ENCODE data around the gene DUS3L. TPM values are rescaled to one million over a fixed set of nuclear protein-coding genes. Genes with fewer than 3 reads are reported as not detected.

DUS3L gene
- total RNA-seq, 1 experiment from 2014 or later, result 39.3 TPM

DNA sequence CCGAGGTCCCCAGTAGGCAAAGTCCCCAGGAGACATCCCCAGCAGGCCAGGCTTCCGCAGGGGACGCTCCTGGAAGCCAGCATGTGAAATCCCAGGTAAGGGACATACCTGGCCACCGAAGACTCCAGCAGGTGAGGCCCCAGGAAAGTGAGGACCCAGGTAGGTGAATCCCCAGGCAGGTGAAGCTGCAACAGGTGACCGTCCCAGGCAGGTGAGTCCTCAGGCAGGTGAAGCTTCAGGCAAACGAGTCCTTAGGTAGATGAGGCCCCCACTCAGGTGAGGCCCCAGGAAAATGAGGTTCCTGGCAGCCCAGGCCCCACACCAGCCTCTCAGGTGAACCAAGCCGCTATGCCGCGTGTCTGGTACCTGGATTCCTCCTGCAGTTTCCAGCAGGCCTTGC lies 40.2 kb upstream of the DUS3L start:
- no peak overlapping the region for H3K4me3 Mint-ChIP-seq
- TF ChIP-seq ZNF317 (CRISPR knock-in tag; IDR thresholded peaks at IDR 0.05; ENCODE audit: borderline replicate concordance, low read depth), result no peak
- TF ChIP-seq TCF7 (CRISPR knock-in tag; IDR thresholded peaks at IDR 0.05; ENCODE audit: low read depth), result no peak
- no peak for TF ChIP-seq SMAD4 (CRISPR knock-in tag; IDR thresholded peaks at IDR 0.05)
- TF ChIP-seq, protein P1, sequence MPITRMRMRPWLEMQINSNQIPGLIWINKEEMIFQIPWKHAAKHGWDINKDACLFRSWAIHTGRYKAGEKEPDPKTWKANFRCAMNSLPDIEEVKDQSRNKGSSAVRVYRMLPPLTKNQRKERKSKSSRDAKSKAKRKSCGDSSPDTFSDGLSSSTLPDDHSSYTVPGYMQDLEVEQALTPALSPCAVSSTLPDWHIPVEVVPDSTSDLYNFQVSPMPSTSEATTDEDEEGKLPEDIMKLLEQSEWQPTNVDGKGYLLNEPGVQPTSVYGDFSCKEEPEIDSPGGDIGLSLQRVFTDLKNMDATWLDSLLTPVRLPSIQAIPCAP (CRISPR knock-in tag; IDR thresholded peaks at IDR 0.05), result no peak
- TF ChIP-seq, protein P2, sequence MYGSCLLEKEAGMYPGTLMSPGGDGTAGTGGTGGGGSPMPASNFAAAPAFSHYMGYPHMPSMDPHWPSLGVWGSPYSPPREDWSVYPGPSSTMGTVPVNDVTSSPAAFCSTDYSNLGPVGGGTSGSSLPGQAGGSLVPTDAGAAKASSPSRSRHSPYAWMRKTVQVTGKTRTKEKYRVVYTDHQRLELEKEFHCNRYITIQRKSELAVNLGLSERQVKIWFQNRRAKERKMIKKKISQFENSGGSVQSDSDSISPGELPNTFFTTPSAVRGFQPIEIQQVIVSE (CRISPR knock-in tag; IDR thresholded peaks at IDR 0.05; ENCODE audit: borderline replicate concordance), result no peak
- no peak for TF ChIP-seq AFF4 (CRISPR knock-in tag; IDR thresholded peaks at IDR 0.05; ENCODE audit: borderline replicate concordance)
- TF ChIP-seq USF1 (CRISPR knock-in tag; IDR thresholded peaks at IDR 0.05), result no peak
- POLR2A ChIA-PET, result interaction anchor here (0.5 kb wide), 1 partner anchor 373 kb away, joined by 3 read pairs; no protein-coding TSS in a partner anchor
- DNase-seq (ENCODE audit: low spot score) (no peak), ATAC-seq (no peak)
- CTCF ChIA-PET, result interaction anchor here (6.9 kb wide), 1 partner anchor 27 kb away, joined by 115 read pairs; the partner anchor contains the start of gene NRTN
- no peak overlapping the region for H3K27ac Mint-ChIP-seq
- H3K4me1 Mint-ChIP-seq, result peaks cover 6% of the 10 kb centered on the region
- H3K27me3 Mint-ChIP-seq (ENCODE audit: low read depth), result peaks cover 23% of the 10 kb centered on the region
- H3K9me3 Mint-ChIP-seq, result no peaks in the 10 kb centered on the region
- no peaks in the 10 kb centered on the region for H3K36me3 Mint-ChIP-seq

GRCh38 chr19:5829567-5830310 lies 38.8 kb upstream of the DUS3L start:
- ChIA-PET POLR2A (interaction anchor here (2.3 to 3.0 kb wide), 3 partner anchors 25 to 76 kb away, joined by 5 to 22 read pairs (median 18); partner anchors contain the start of genes NDUFA11, NRTN and VMAC), CTCF (interaction anchor here (1.7 to 6.9 kb wide), 5 partner anchors 25 to 192 kb away, joined by 10 to 115 read pairs (median 12); partner anchors contain the start of genes NDUFA11, NRTN and VMAC)
- Mint-ChIP-seq H3K4me3 (peak overlapping the region; percentile 91), H3K27ac (peak overlapping the region; percentile 36; the same call in 1 of the 2 replicates), H3K27me3 (ENCODE audit: low read depth) (peaks cover 11% of the 10 kb centered on the region), H3K4me1 (peaks cover 6% of the 10 kb centered on the region), H3K9me3 (no peaks in the 10 kb centered on the region), H3K36me3 (no peaks in the 10 kb centered on the region)
- DNase-seq (ENCODE audit: low spot score) (no peak), ATAC-seq (no peak)
- TF ChIP-seq GTF2I (CRISPR knock-in tag; conservative IDR thresholded peaks at IDR 0.05), result peak; percentile 73; the same call in 1 of the 2 replicates
- TF ChIP-seq ZNF416 (CRISPR knock-in tag; IDR thresholded peaks at IDR 0.05), result no peak
- TF ChIP-seq, protein P1 (CRISPR knock-in tag; IDR thresholded peaks at IDR 0.05), result no peak
- no peak for TF ChIP-seq ZNF671 (CRISPR knock-in tag; IDR thresholded peaks at IDR 0.05)
- no peak for TF ChIP-seq EMX1 (CRISPR knock-in tag; IDR thresholded peaks at IDR 0.05)
- no peak for TF ChIP-seq ZNF232 (CRISPR knock-in tag; IDR thresholded peaks at IDR 0.05)

All from WTC11 (cell line).